ENCODE results near the gene MRC2.

DNA sequence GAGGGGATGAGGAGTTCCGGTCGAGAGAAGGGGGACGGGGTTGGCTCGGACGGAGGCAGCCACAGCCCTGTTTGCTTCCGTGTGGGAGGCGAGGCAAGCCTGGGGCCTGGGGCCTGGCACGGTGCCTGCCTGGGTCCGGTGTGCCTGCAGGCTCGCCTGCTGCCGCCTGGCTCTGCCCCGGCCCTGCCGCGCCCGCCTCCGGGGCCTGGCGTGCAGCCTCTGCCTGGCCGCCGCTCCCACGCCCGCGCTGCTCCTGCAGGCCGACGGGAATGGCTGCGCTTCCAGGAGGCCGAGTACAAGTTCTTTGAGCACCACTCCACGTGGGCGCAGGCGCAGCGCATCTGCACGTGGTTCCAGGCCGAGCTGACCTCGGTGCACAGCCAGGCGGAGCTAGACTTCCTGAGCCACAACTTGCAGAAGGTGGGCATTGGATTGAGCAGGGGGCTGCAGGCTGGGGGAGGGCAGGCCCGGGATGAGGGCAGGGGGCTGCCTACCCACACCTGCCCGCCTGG lies 53.1 kb downstream of the MRC2 start:
- TF ChIP-seq EZH2phosphoT487 (conservative IDR thresholded peaks at IDR 0.05; ENCODE audit: low read length) (no peak), CTCF (IDR thresholded peaks at IDR 0.05; ENCODE audit: insufficient read depth, low read length, poor library complexity, severe bottlenecking) (no peak)
